Cerebellar cortex (tissue), 1 donor: ENCODE results near the gene KRT32.
"Not testable (repeated sequence)": the region's sequence is repeated elsewhere in the genome, so short reads cannot be mapped to it uniquely, and the experiment has no call there.

ENCODE experiments used
- DNase-seq: peaks from one replicate; pipeline ENCODE4 v3.0.0-alpha.2; 2015; ENCODE audit warnings: low spot score

The KRT32 gene

GRCh38 chr17:41464173-41464572 lies 3.0 kb downstream of the KRT32 start:
- no peak for DNase-seq

GRCh38 chr17:41463746-41464145 lies 3.4 kb downstream of the KRT32 start:
- no peak for DNase-seq

GRCh38 chr17:41462705-41463104 lies 4.5 kb downstream of the KRT32 start:
- DNase-seq: no peak

- DNase-seq: no peak
Measured at GRCh38 chr17:41457676-41458075, 9.5 kb downstream of the KRT32 start.

- no peak for DNase-seq
Measured at GRCh38 chr17:41456204-41456603, 11.0 kb downstream of the KRT32 start.

GRCh38 chr17:41455236-41455635 lies 11.9 kb downstream of the KRT32 start:
- DNase-seq: no peak

GRCh38 chr17:41453066-41453465 lies 14.1 kb downstream of the KRT32 start:
- DNase-seq: no peak

GRCh38 chr17:41452281-41452680 lies 14.9 kb downstream of the KRT32 start:
- DNase-seq: no peak

GRCh38 chr17:41451154-41451728 lies 15.9 kb downstream of the KRT32 start:
- DNase-seq: no peak

GRCh38 chr17:41449008-41449407 lies 18.2 kb downstream of the KRT32 start:
- DNase-seq: no peak

GRCh38 chr17:41448506-41448905 lies 18.7 kb downstream of the KRT32 start:
- DNase-seq: no peak

GRCh38 chr17:41446806-41447205 lies 20.4 kb downstream of the KRT32 start:
- DNase-seq: no peak

- DNase-seq: no peak
Measured at GRCh38 chr17:41444640-41445039, 22.5 kb downstream of the KRT32 start.

GRCh38 chr17:41444186-41444585 lies 23.0 kb downstream of the KRT32 start:
- no peak for DNase-seq

GRCh38 chr17:41442739-41443138 lies 24.4 kb downstream of the KRT32 start:
- no peak for DNase-seq

- no peak for DNase-seq
Measured at GRCh38 chr17:41440531-41441033, 26.6 kb downstream of the KRT32 start, which contains the start of gene KRT38. Gene KRT38 (minus strand): TSS chr17:41440983. CDS start chr17:41440921, 62 bp downstream.

- DNase-seq: no peak
Measured at GRCh38 chr17:41439375-41439774, 27.8 kb downstream of the KRT32 start.

- DNase-seq: no peak
Measured at GRCh38 chr17:41437769-41438168, 29.4 kb downstream of the KRT32 start.

- no peak for DNase-seq
Measured at GRCh38 chr17:41437254-41437653, 29.9 kb downstream of the KRT32 start.

- DNase-seq: no peak
Measured at GRCh38 chr17:41434415-41434814, 32.8 kb downstream of the KRT32 start.

- DNase-seq: no peak
Measured at GRCh38 chr17:41434005-41434404, 33.2 kb downstream of the KRT32 start.

- DNase-seq: no peak
Measured at GRCh38 chr17:41433586-41433985, 33.6 kb downstream of the KRT32 start.

- not testable (repeated sequence) for DNase-seq
Measured at GRCh38 chr17:41430376-41430775, 36.8 kb downstream of the KRT32 start.

- DNase-seq: no peak
Measured at GRCh38 chr17:41429667-41430066, 37.5 kb downstream of the KRT32 start.
